Stimulated activated CD4-positive, alpha-beta T cell treated with anti-CD3 and anti-CD28 coated beads, Interleukin-1b, Interleukin-23, amount 100 ng/mL, for 48 hours (primary cell): ENCODE data around the gene SRM.

Experiments used
- DNase-seq: peaks from one replicate; pipeline ENCODE4 v3.0.0-alpha.2; 2020

Gene SRM

GRCh38 chr1:11012260-11013159, 47.3 kb downstream of the SRM start, which contains the start of gene TARDBP:
TSS of gene TARDBP (plus strand) at chr1:11012654. CDS start at chr1:11013728, 1,074 bp downstream.
- DNase-seq, result peak; percentile 89
